Erythroblast (primary cell): Measurements from ENCODE around the gene PLAAT1.

Experiments
- GATA1 ChIP-seq: IDR thresholded peaks from 2 replicates; pipeline ENCODE4 v1.6.1; 2011; ENCODE audit warnings: low read depth, mild to moderate bottlenecking, control low read depth, low read length, moderate library complexity
- POLR2A ChIP-seq: IDR thresholded peaks from 2 replicates; pipeline ENCODE4 v1.6.1; 2011; ENCODE audit warnings: mild to moderate bottlenecking, low read length

- no peak for TF ChIP-seq POLR2A
- no peak for TF ChIP-seq GATA1
These were observed 30.2 kb downstream of the PLAAT1 start for GRCh38 chr3:193271101-193271840.
